GM23248 (cell line): ENCODE measurements around the gene IBSP. TPM values are rescaled to one million over a fixed set of nuclear protein-coding genes. Genes with fewer than 3 reads are reported as not detected.

Experiments used
- DNase-seq: peaks from one replicate; pipeline ENCODE4 v3.0.0-alpha.2; 2015
- H2AFZ ChIP-seq: fragments of 200-600 bp; sonication (generic); 2 replicates; pipeline ENCODE4 v1.6.1; 2016; ENCODE audit warnings: antibody characterized with exemption
- H3F3A ChIP-seq: fragments of 200-600 bp; sonication (generic); 2 replicates; pipeline ENCODE4 v1.6.1; 2016; ENCODE audit warnings: mild to moderate bottlenecking, antibody characterized with exemption, mixed run types; ENCODE audit not compliant: insufficient read depth
- H3K27ac ChIP-seq: fragments of 200-600 bp; sonication (generic); 2 replicates; pipeline ENCODE4 v1.5.1; 2016; ENCODE audit warnings: mild to moderate bottlenecking
- H3K27me3 ChIP-seq: fragments of 200-600 bp; sonication (generic); replicated peaks from 2 replicates; pipeline ENCODE4 v1.6.1; 2016; ENCODE audit warnings: mild to moderate bottlenecking; ENCODE audit not compliant: insufficient read depth
- H3K36me3 ChIP-seq: fragments of 200-600 bp; sonication (generic); 2 replicates; pipeline ENCODE4 v1.6.1; 2016; ENCODE audit warnings: low read depth, mild to moderate bottlenecking
- H3K4me1 ChIP-seq: fragments of 200-600 bp; sonication (generic); 2 replicates; pipeline ENCODE4 v1.6.1; 2016; ENCODE audit warnings: mild to moderate bottlenecking; ENCODE audit not compliant: insufficient read depth
- H3K4me2 ChIP-seq: fragments of 200-600 bp; sonication (generic); one replicate; pipeline ENCODE4 v1.6.1; 2016; ENCODE audit warnings: mild to moderate bottlenecking; ENCODE audit not compliant: unreplicated experiment
- H3K4me3 ChIP-seq: fragments of 200-600 bp; sonication (generic); 2 replicates; pipeline ENCODE4 v1.5.1; 2016; ENCODE audit warnings: mild to moderate bottlenecking
- H3K79me2 ChIP-seq: fragments of 200-600 bp; sonication (generic); 2 replicates; pipeline ENCODE4 v1.6.1; 2016; ENCODE audit warnings: mild to moderate bottlenecking; ENCODE audit not compliant: insufficient read depth
- H3K9ac ChIP-seq: fragments of 200-600 bp; sonication (generic); 2 replicates; pipeline ENCODE4 v1.6.1; 2016; ENCODE audit warnings: mild to moderate bottlenecking
- H3K9me2 ChIP-seq: fragments of 200-600 bp; sonication (generic); 2 replicates; pipeline ENCODE4 v1.6.1; 2016; ENCODE audit warnings: mixed run types, mild to moderate bottlenecking, moderate library complexity; ENCODE audit not compliant: insufficient read depth
- H3K9me3 ChIP-seq: fragments of 200-600 bp; sonication (generic); one replicate; pipeline ENCODE4 v1.6.1; 2017; ENCODE audit warnings: low read depth
- H4K20me1 ChIP-seq: fragments of 200-600 bp; sonication (generic); 2 replicates; pipeline ENCODE4 v1.6.0; 2016; ENCODE audit not compliant: insufficient read depth
- EZH2 ChIP-seq: fragments of 200-600 bp; sonication (generic); IDR thresholded peaks from 2 replicates; pipeline ENCODE4 v1.6.1; 2018; ENCODE audit warnings: antibody characterized with exemption, mild to moderate bottlenecking; ENCODE audit not compliant: insufficient read depth, poor library complexity, severe bottlenecking
- EZH2phosphoT487 ChIP-seq: fragments of 200-600 bp; sonication (generic); IDR thresholded peaks from 2 replicates; pipeline ENCODE4 v1.6.1; 2018; ENCODE audit warnings: antibody characterized with exemption, moderate library complexity, mild to moderate bottlenecking, low read depth; ENCODE audit not compliant: insufficient read depth
- WGBS, 2 experiments: methylation state at CpG; one replicate each; pipeline ENCODE4 v1.1.6; 2015 to 2017; ENCODE audit warnings: low lambda C conversion rate in 2 of 2, low coverage in 1 of 2; ENCODE audit errors: missing lambda C conversion rate in 2 of 2; 5-methylcytosine and 5-hydroxymethylcytosine counted together
- in situ Hi-C: fragments of 300-500 bp; cut with MboI; formaldehyde crosslinking; loops from 2 replicates; pipeline ENCODE4 v1.15.0; 2020
- polyA plus RNA-seq: library from polyadenylated mRNA; unstranded; fragments of >200 nt; fragmentation: Nextera tagmentation; extraction: Ambion mirVana; gene quantifications from 2 replicates; pipeline ENCODE4 v1.2.1, GENCODE V29; 2016
- total RNA-seq: library from RNA; depleted of rRNA; stranded (reverse); fragments of >200 nt; shearing (Covaris generic); gene quantifications from 2 replicates; pipeline ENCODE4 v1.2.3, GENCODE V29; 2014

Gene IBSP
- total and polyA plus RNA-seq, 2 experiments from 2014 or later: not detected

DNA sequence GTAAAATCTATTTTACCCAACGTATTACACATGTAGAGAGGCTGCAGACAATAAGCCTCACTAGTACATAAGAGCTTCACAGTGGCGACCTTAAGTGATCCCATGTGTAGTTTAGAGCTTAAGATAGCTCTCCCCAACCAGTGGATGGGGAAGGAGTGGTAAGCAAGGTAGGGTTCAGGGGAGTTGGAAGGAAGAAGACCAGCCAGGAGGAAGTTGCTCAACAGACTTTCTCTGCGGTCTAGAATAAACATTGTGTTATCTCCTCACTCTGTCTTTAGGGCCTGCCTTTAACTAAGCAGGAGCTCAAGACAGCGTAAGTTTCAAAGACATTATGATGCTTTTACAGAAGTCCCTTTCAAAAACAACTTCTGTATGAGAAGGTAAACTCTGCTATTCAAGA, 50.3 kb downstream of the IBSP start:
- 34 to 37% methylated on average over 4 of the region's 4 CpGs for WGBS, 2 experiments
- H3K79me2 ChIP-seq: no peaks in the 10 kb centered on the region
- DNase-seq: no peak
- H3K4me2 ChIP-seq: no peak overlapping the region
- no peak for TF ChIP-seq EZH2phosphoT487
- no peak for TF ChIP-seq EZH2
- H4K20me1 ChIP-seq: no peaks in the 10 kb centered on the region
- H3K27ac ChIP-seq: no peak overlapping the region
- no peak overlapping the region for H3K9ac ChIP-seq
- no peaks in the 10 kb centered on the region for H3K27me3 ChIP-seq
- in situ Hi-C loops: loop anchor here (10.0 to 25.0 kb wide), 4 partner anchors 115 to 512 kb away; no protein-coding TSS in a partner anchor
- H3K36me3 ChIP-seq: no peaks in the 10 kb centered on the region
- no peaks in the 10 kb centered on the region for H3K9me3 ChIP-seq
- peaks cover 2% of the 10 kb centered on the region for H3K4me1 ChIP-seq
- H3F3A ChIP-seq: peaks cover under 1% of the 10 kb centered on the region
- peak overlapping the region; percentile 80; the same call in 1 of the 2 replicates for H2AFZ ChIP-seq
- no peak overlapping the region for H3K4me3 ChIP-seq
- no peaks in the 10 kb centered on the region for H3K9me2 ChIP-seq

DNA sequence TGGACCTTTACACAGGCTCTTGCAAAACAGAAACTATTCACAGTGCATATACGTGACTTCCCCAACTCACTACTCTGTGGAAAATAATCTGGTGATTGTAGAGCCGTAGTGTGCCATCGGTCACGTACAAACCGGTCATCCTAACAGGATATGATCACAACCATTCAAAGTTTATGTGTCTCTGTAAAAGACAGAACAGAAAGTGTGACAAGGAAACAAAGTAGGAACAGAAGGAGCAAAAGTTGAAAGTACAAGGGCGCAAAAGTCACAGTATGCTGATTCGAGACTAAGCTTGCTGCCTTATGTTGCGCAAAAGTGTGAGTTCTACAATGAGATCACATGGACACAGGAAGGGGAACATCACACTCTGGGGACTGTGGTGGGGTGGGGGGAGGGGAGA, 52.0 kb downstream of the IBSP start:
- H3K27ac ChIP-seq: no peak overlapping the region
- H3K27me3 ChIP-seq: no peaks in the 10 kb centered on the region
- no peaks in the 10 kb centered on the region for H3K9me2 ChIP-seq
- 83 to 86% methylated on average over 8 of the region's 8 CpGs for WGBS, 2 experiments
- H3K4me3 ChIP-seq: no peak overlapping the region
- no peaks in the 10 kb centered on the region for H3K79me2 ChIP-seq
- no peak overlapping the region for H3K4me2 ChIP-seq
- no peak overlapping the region for H3K9ac ChIP-seq
- H3K36me3 ChIP-seq: no peaks in the 10 kb centered on the region
- no peaks in the 10 kb centered on the region for H4K20me1 ChIP-seq
- no peaks in the 10 kb centered on the region for H3K4me1 ChIP-seq
- no peak for DNase-seq
- no peak for TF ChIP-seq EZH2phosphoT487
- TF ChIP-seq EZH2: no peak
- in situ Hi-C loops: loop anchor here (10.0 to 25.0 kb wide), 2 partner anchors 113 to 361 kb away; no protein-coding TSS in a partner anchor
- H2AFZ ChIP-seq: no peak overlapping the region
- no peaks in the 10 kb centered on the region for H3F3A ChIP-seq
- no peaks in the 10 kb centered on the region for H3K9me3 ChIP-seq

DNA sequence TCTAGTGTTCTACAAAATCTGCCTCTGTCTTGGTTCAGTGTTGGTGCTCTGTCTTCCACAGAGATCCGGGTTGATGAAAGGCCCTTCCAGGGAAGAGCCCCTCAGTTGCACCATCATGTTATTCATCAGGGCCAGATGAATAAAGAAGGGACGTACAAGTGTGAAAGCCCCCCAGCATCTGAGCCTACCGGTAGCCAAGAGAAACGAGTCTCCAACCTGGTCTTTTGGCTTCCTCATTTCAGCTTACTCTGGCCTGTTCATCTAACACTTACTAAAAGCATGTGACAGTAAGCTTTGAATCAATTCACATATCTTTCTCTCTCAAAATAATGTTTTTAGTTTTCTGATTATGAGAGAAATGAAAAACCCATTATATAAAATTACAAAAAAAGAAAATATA, 52.6 kb downstream of the IBSP start:
- H3K4me3 ChIP-seq: no peak overlapping the region
- no peaks in the 10 kb centered on the region for H3F3A ChIP-seq
- no peak for DNase-seq
- TF ChIP-seq EZH2: no peak
- no peak for TF ChIP-seq EZH2phosphoT487
- H3K27me3 ChIP-seq: no peaks in the 10 kb centered on the region
- no peaks in the 10 kb centered on the region for H3K9me3 ChIP-seq
- H3K79me2 ChIP-seq: no peaks in the 10 kb centered on the region
- H3K4me2 ChIP-seq: no peak overlapping the region
- no peaks in the 10 kb centered on the region for H4K20me1 ChIP-seq
- no peaks in the 10 kb centered on the region for H3K9me2 ChIP-seq
- 76 to 78% methylated on average over 4 of the region's 4 CpGs for WGBS, 2 experiments
- H3K9ac ChIP-seq: no peak overlapping the region
- H3K36me3 ChIP-seq: no peaks in the 10 kb centered on the region
- in situ Hi-C loops: loop anchor here (10.0 to 25.0 kb wide), 2 partner anchors 113 to 360 kb away; no protein-coding TSS in a partner anchor
- H3K27ac ChIP-seq: no peak overlapping the region
- no peaks in the 10 kb centered on the region for H3K4me1 ChIP-seq
- H2AFZ ChIP-seq: no peak overlapping the region

DNA sequence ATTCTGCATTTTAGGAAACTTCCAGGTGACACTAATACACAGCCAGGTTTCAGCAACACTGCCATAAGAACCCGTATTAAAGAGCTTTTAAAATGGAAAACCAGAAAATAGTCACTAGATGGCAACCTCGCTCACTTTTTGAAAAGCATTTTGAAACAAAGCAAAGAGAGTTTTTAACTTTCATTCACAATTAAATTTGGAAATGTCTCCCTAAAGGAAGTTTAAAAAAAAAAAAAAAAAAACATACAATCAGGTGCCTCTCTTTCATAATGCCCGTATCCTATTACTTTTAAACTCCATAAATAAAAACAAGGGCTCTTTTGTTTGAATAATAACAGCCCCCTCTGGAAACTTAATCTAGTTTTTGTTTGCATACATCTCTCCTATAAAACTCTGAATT, 53.8 kb downstream of the IBSP start:
- Histone ChIP-seq H3K27me3 (no peaks in the 10 kb centered on the region), H3K9me3 (no peaks in the 10 kb centered on the region), H3K79me2 (no peaks in the 10 kb centered on the region), H3F3A (no peaks in the 10 kb centered on the region), H3K27ac (no peak overlapping the region), H3K4me3 (no peak overlapping the region), H3K36me3 (no peaks in the 10 kb centered on the region), H3K4me1 (no peaks in the 10 kb centered on the region), H4K20me1 (no peaks in the 10 kb centered on the region), H3K4me2 (no peak overlapping the region), H2AFZ (no peak overlapping the region), H3K9ac (no peak overlapping the region), H3K9me2 (no peaks in the 10 kb centered on the region)
- peak; percentile 64 for DNase-seq
- TF ChIP-seq EZH2 (no peak), EZH2phosphoT487 (no peak)
- 3% methylated on average over 3 of the region's 3 CpGs for WGBS, 2 experiments
- in situ Hi-C loops: loop anchor here (10.0 to 25.0 kb wide), 2 partner anchors 112 to 359 kb away; no protein-coding TSS in a partner anchor

DNA sequence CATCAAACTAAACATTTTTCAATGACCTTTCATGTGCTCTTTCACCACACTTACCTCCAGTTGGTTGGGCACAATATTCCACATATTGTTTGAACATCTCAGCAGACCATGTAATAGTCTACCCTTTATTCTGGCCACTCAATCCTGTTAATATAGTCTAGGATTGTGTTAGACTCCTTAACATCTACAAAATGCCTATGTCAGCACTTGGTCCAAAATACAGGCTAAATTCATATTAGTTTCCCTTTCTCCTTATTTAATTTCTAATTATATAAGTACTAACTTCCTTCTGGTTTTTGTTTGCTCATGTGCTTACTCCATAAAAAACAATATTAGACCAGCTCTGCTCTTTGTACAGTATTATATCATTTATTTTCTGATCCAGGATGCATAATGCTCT, 54.5 kb downstream of the IBSP start:
- no peak overlapping the region for H3K4me3 ChIP-seq
- no peak overlapping the region for H3K27ac ChIP-seq
- DNase-seq: no peak
- H3K36me3 ChIP-seq: no peaks in the 10 kb centered on the region
- in situ Hi-C loops: loop anchor here (10.0 to 25.0 kb wide), 2 partner anchors 111 to 358 kb away; no protein-coding TSS in a partner anchor
- H3K9me3 ChIP-seq: no peaks in the 10 kb centered on the region
- no peaks in the 10 kb centered on the region for H3K9me2 ChIP-seq
- no peaks in the 10 kb centered on the region for H4K20me1 ChIP-seq
- H3K27me3 ChIP-seq: 0 out of 2 replicates have a peak, but pooled peaks cover 5% of the 10 kb centered on the region
- H3K79me2 ChIP-seq: no peaks in the 10 kb centered on the region
- no peak overlapping the region for H3K4me2 ChIP-seq
- H2AFZ ChIP-seq: no peak overlapping the region
- no peaks in the 10 kb centered on the region for H3F3A ChIP-seq
- no peak for TF ChIP-seq EZH2
- TF ChIP-seq EZH2phosphoT487: no peak
- H3K9ac ChIP-seq: no peak overlapping the region
- no peaks in the 10 kb centered on the region for H3K4me1 ChIP-seq
